Retinal pigment epithelial cell (primary cell): ENCODE measurements around the gene MED25.

ENCODE experiments used
- DNase-seq: peaks from one replicate; pipeline ENCODE4 v3.0.0-alpha.2; 2010; ENCODE audit warnings: low read depth
- H3K4me3 ChIP-seq: 2 replicates; pipeline ENCODE4 v1.5.1; 2011; ENCODE audit warnings: mild to moderate bottlenecking, low read length, control low read depth, moderate library complexity
- CTCF ChIP-seq: conservative IDR thresholded peaks from 2 replicates; pipeline ENCODE4 v1.5.1; 2011; ENCODE audit warnings: low read depth, low read length, control low read depth, inconsistent platforms

MED25 gene

GRCh38 chr19:49840736-49841249 lies 22.7 kb downstream of the MED25 start:
- no peak for DNase-seq
- TF ChIP-seq CTCF: no peak
- H3K4me3 ChIP-seq: no peak overlapping the region

GRCh38 chr19:49843265-49843664 lies 25.2 kb downstream of the MED25 start:
- DNase-seq: no peak
- H3K4me3 ChIP-seq: no peak overlapping the region
- no peak for TF ChIP-seq CTCF

GRCh38 chr19:49844138-49845095 lies 26.3 kb downstream of the MED25 start:
- no peak overlapping the region for H3K4me3 ChIP-seq
- DNase-seq: no peak
- TF ChIP-seq CTCF: no peak

GRCh38 chr19:49845414-49845813 lies 27.3 kb downstream of the MED25 start:
- H3K4me3 ChIP-seq: no peak overlapping the region
- no peak for TF ChIP-seq CTCF
- DNase-seq: no peak

GRCh38 chr19:49846408-49846807 lies 28.3 kb downstream of the MED25 start:
- no peak for TF ChIP-seq CTCF
- no peak for DNase-seq
- no peak overlapping the region for H3K4me3 ChIP-seq

- no peak overlapping the region for H3K4me3 ChIP-seq
- no peak for TF ChIP-seq CTCF
- peak; percentile 86 for DNase-seq
These were observed 29.9 kb downstream of the MED25 start for GRCh38 chr19:49847731-49848696.
